Measurements from ENCODE around the gene LRRC28.

The LRRC28 gene

GRCh38 chr15:99250001-99250400, 1.3 kb upstream of the LRRC28 start:
- no peak for DNase-seq

DNA sequence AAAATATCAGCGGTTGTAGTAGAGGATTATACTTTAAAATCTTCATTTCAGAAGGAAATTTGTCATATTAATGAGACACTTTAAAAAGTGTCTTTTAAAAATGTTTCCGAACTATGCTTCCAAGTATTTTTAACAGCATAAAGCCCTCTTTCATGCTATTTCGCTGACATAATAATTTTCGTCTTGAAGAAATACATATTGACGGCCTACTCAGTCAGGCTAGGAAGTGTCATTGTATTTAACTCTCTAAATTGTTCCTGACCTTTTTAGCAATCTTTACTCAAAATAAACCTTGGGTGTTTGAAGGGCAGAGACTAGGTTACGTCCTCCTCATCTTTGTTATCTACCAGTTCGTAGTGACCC, 806 bp upstream of the LRRC28 start:
- DNase-seq: no peak

GRCh38 chr15:99252326-99252725, 1.0 kb downstream of the LRRC28 start:
- DNase-seq: no peak

- DNase-seq: no peak
Measured at GRCh38 chr15:99253381-99254090, 2.3 kb downstream of the LRRC28 start.

- no peak for DNase-seq
Measured at GRCh38 chr15:99257107-99257750, 5.9 kb downstream of the LRRC28 start.

- DNase-seq: no peak
Measured at GRCh38 chr15:99264125-99264524, 12.8 kb downstream of the LRRC28 start.

DNA sequence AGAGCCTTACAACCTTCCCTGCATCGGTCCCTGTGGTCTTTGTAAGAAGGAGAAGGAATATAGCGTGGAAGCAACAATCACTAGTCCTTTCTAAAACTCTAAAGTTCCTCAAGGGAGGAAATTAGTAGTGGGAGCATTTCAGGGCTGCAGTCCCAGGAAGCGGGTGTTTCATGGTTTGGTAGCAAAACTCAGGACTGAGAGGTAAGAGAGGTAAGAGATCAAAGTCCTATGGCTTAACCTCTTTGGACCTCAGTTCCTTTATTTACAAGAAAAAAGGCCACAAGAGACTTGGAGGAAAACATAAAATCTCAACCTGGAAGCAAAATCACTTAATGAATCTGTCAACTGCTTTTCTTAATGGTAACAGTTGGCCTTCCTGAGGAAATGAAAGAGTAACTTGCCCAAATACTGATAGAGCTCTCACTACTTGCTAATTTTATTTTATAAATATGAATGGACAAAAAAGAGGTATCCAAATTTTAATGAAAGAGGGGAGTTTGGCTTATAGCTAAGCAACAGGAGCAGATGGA, 14.3 kb downstream of the LRRC28 start:
- DNase-seq: no peak

GRCh38 chr15:99267957-99268356, 16.7 kb downstream of the LRRC28 start:
- DNase-seq: no peak

DNA sequence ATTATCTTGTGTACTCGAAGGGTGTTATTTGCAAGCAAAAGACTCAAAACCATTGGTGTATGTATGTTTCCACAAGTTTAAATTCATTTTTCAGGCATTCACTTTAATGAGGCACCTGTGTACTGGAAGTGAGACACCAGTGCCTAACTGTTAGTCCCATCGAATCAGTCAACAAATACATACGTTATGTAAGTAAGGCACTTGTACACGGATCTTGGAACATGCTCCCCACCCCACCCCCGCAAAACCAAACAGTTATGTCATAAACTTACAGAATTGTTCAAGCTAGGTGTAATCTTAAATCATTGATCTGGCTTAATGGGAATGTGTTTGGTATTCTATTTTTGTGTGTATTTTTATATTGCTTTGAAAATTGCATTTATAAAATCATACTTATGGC, 17.1 kb downstream of the LRRC28 start:
- DNase-seq: no peak

DNA sequence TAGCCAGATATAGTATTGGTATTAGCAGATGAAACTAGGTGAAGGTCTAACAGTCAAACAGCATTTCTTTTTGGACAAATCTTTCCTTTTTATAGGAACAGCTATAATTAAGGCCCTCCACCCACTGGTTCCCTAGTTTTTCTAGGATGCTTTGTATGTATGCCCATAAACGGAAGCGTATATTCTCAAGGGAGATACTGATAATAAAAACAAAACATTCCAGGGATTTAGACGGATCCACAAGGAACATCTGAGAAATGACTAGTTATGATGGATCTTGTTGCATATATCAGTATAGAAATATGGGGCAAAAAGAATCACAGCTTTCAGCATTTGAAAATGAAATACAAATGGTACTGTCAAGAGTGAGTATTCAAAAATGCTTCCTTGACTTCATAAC, 22.5 kb downstream of the LRRC28 start:
- no peak for DNase-seq

GRCh38 chr15:99275061-99275460, 23.8 kb downstream of the LRRC28 start:
- no peak for DNase-seq

DNA sequence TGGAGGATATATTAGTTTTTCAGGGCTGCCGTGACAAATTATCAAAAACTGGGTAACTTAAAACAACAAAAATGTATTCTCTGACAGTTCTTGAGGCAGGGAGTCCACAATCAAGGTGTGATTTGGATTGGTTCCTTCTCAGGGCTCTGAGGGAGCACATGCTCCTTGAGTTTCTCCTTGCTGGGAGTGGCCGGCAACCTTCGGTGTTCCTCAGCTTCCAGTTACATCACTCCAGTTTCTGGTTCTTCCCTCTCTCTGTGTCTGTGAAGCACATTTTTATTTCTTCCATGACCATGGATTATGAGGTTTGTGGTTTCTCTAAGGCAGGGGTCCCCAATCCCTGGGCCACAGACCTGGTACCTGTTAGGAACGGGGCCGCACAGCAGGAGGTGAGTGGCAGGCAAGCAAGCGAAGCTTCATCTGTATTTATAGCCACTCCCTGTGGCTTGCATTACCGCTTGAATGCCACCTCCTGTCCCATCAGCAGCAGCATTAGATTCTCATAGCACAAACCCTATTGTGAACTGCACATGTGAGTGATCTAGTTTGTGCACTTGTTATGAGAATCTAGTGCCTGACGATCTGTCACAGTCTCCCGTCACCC, 24.3 kb downstream of the LRRC28 start:
- no peak for DNase-seq

GRCh38 chr15:99279290-99279689, 28.0 kb downstream of the LRRC28 start:
- no peak for DNase-seq

- no peak for DNase-seq
Measured at GRCh38 chr15:99279827-99280226, 28.5 kb downstream of the LRRC28 start.

DNA sequence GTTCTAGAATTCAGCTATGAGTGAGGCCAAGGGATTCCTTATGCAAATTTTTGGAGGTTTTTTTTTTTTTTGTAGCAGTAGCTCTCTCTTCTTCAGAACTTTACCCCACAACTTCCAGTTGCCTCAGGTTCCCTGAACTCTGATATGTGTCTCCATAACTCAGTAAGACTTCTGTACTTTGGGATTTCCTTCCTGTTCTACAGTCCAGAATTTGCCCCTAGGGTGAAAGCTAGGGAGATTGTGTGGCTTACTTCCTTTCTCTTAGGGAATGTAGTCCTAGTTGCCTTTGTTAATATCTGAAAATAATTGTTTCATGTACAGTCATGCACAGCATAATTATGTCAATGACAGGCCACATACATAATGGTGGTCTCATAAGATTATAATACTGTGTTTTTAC, 30.8 kb downstream of the LRRC28 start:
- no peak for DNase-seq

DNA sequence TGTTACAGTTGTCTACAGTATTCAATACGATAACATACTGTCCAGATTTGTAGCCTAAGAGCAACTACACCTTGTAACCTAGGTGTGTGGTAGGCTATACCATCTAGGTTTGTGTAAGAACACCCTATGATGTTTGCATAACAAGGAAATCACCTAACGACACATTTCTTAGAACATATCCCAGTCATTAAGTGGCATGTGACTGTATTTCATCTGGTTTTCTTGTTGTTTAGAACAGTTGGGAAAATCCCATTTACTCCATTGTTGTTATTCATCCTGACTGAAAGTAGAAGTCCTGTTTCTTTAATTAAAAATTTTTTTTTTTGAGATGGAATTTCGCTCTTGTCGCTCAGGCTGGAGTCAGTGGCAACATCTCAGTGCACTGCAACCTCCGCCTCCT, 31.3 kb downstream of the LRRC28 start:
- DNase-seq: no peak

DNA sequence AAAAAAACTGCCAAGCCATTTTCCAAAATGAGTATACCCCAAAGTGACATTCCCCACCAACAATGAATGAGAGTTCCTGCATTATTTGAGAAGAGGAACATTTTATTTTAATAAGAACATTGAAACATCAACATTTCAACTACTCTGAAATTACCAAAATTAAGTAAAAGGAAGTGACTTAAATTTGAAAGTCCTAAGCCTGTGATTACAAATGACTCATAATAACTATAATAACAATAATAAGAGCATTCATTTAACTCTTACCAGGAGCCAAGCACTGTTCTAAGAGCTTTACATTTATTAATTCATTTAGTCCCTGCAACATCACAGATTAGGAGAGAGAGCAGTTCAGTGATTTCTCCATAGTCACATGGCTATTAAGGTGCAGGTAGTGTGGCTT, 32.4 kb downstream of the LRRC28 start:
- no peak for DNase-seq

- no peak for DNase-seq
Measured at GRCh38 chr15:99291643-99292042, 40.4 kb downstream of the LRRC28 start.

- DNase-seq: no peak
Measured at GRCh38 chr15:99295840-99296239, 44.6 kb downstream of the LRRC28 start.

- no peak for DNase-seq
Measured at GRCh38 chr15:99296386-99296785, 45.1 kb downstream of the LRRC28 start.

GRCh38 chr15:99303907-99304306, 52.6 kb downstream of the LRRC28 start:
- no peak for DNase-seq

- DNase-seq: no peak
Measured at GRCh38 chr15:99305761-99306505, 54.7 kb downstream of the LRRC28 start.

GRCh38 chr15:99306694-99307338, 55.5 kb downstream of the LRRC28 start:
- no peak for DNase-seq

All from NCI-H187 treated with DMSO at 0.1 percent for 48 hours (cell line).